A549 (cell line): ENCODE results near the gene GSTO1. TPM values are rescaled to one million over a fixed set of nuclear protein-coding genes. Genes with fewer than 3 reads are reported as not detected.

Experiments
- ATAC-seq, 2 experiments: fragments of 200-7000 bp in 1 of 2; fragments of >200 bp in 1 of 2; cut with Nextera tagmentation in 1 of 2; cut with Tn5 transposase in 1 of 2; 3 replicates each; pipeline versions ENCODE4 v1.8.0 to v1.9.1; 2018 to 2020; ENCODE audit warnings: mild to moderate bottlenecking in 1 of 2, moderate library complexity in 1 of 2
- CTCF ChIA-PET: fragments of 300-600 bp; sonication (Branson Sonifier 250); formaldehyde crosslinking; extraction: SDS; loops from one replicate; lab custom pipeline; 2021; ENCODE audit warnings: antibody characterized with exemption, inconsistent platforms; lab: Yijun Ruan, JAX
- POLR2A ChIA-PET: fragments of 350-600 bp; formaldehyde crosslinking; extraction: SDS; loops from one replicate; lab custom pipeline; 2021; ENCODE audit warnings: antibody characterized with exemption, inconsistent platforms; lab: Yijun Ruan, JAX
- DNase-seq, 2 experiments: peaks; one replicate each; pipeline versions ENCODE4 v3.0.0 to v3.0.0-alpha.2; 2011 to 2016; ENCODE audit warnings: low read depth in 1 of 2, low spot score in 1 of 2
- FAIRE-seq: peaks from 2 replicates; lab custom pipeline; 2011; peaks lifted over from hg19 to GRCh38; lab: Jason Lieb, UNC
- H3K27ac ChIP-seq, 2 experiments: fragments of >200 bp; sonication (Bioruptor Twin); formaldehyde crosslinking; 3 replicates each; pipeline ENCODE4 v1.5.1; 2016 to 2017
- H3K4me1 ChIP-seq: fragments of >200 bp; sonication (Bioruptor Twin); formaldehyde crosslinking; 3 replicates; pipeline ENCODE4 v1.6.1; 2016
- H3K4me2 ChIP-seq: fragments of >200 bp; sonication (Bioruptor Twin); formaldehyde crosslinking; 3 replicates; pipeline ENCODE4 v1.6.1; 2016
- H3K4me3 ChIP-seq: fragments of >200 bp; sonication (Bioruptor Twin); formaldehyde crosslinking; 3 replicates; pipeline ENCODE4 v1.5.1; 2016
- H3K9me3 ChIP-seq: fragments of >200 bp; sonication (Bioruptor Twin); formaldehyde crosslinking; 3 replicates; pipeline ENCODE4 v1.6.1; 2016
- CEBPB ChIP-seq, 2 experiments: fragments of >200 bp in 1 of 2; sonication (Bioruptor Twin) in 1 of 2; formaldehyde crosslinking in 1 of 2; IDR thresholded peaks; 2 replicates each; pipeline ENCODE4 v1.6.1; 2012 to 2016
- CHD4 ChIP-seq: fragments of 200-600 bp; sonication (generic); IDR thresholded peaks from 2 replicates; pipeline ENCODE4 v1.6.1; 2016; ENCODE audit warnings: antibody characterized with exemption, mild to moderate bottlenecking, borderline replicate concordance
- EHMT2 ChIP-seq: fragments of 200-600 bp; sonication (generic); IDR thresholded peaks from 2 replicates; pipeline ENCODE4 v1.6.1; 2016; ENCODE audit warnings: antibody characterized with exemption, low read depth, mild to moderate bottlenecking, moderate library complexity
- FOSL2 ChIP-seq, 2 experiments: fragments of 450-650 bp in 1 of 2; fragments of >200 bp in 1 of 2; sonication (Bioruptor Twin) in 1 of 2; formaldehyde crosslinking; IDR thresholded peaks; 2 replicates each; pipeline versions ENCODE4 v1.5.0 to v1.6.1; 2016 to 2020; ENCODE audit warnings: mild to moderate bottlenecking in 1 of 2, moderate library complexity in 1 of 2
- FOXS1 ChIP-seq: fragments of 250-450 bp; sonication (Bioruptor Pico); IDR thresholded peaks from 2 replicates; pipeline ENCODE4 v1.5.0; 2020; ENCODE audit warnings: mild to moderate bottlenecking, moderate library complexity
- GATA3 ChIP-seq: IDR thresholded peaks from 2 replicates; pipeline ENCODE4 v1.6.1; 2012; ENCODE audit warnings: borderline replicate concordance
- HOXA7 ChIP-seq: fragments of 250-450 bp; sonication (Bioruptor Pico); IDR thresholded peaks from 2 replicates; pipeline ENCODE4 v1.5.0; 2020; ENCODE audit warnings: mild to moderate bottlenecking, moderate library complexity
- HOXB13 ChIP-seq: fragments of 250-450 bp; sonication (Bioruptor Pico); IDR thresholded peaks from 2 replicates; pipeline ENCODE4 v1.5.0; 2020; ENCODE audit warnings: low read depth, mild to moderate bottlenecking, moderate library complexity
- MAFK ChIP-seq: fragments of 450-650 bp; IDR thresholded peaks from 2 replicates; pipeline ENCODE4 v1.6.1; 2014; ENCODE audit not compliant: partially characterized antibody
- NR3C1 ChIP-seq: fragments of >200 bp; sonication (Bioruptor Twin); formaldehyde crosslinking; IDR thresholded peaks from 3 replicates; pipeline ENCODE4 v1.6.1; 2017
- RAD21 ChIP-seq, 2 experiments: fragments of >200 bp in 1 of 2; sonication (Bioruptor Twin) in 1 of 2; formaldehyde crosslinking in 1 of 2; IDR thresholded peaks in 1 of 2; conservative IDR thresholded peaks in 1 of 2; 2 replicates in 1 of 2; 3 replicates in 1 of 2; pipeline ENCODE4 v1.6.1; 2012 to 2018; ENCODE audit warnings: inconsistent platforms in 1 of 2
- SREBF2 ChIP-seq: fragments of 450-650 bp; IDR thresholded peaks from 2 replicates; pipeline ENCODE4 v1.6.1; 2014; ENCODE audit warnings: mild to moderate bottlenecking, moderate library complexity
- TP53 ChIP-seq: fragments of 250-450 bp; sonication (Bioruptor Pico); IDR thresholded peaks from 2 replicates; pipeline ENCODE4 v1.5.0; 2021; ENCODE audit warnings: mild to moderate bottlenecking, moderate library complexity
- ZFP36 ChIP-seq: fragments of 450-650 bp; IDR thresholded peaks from 2 replicates; pipeline ENCODE4 v1.6.1; 2014; ENCODE audit warnings: borderline replicate concordance; ENCODE audit not compliant: partially characterized antibody
- ZSCAN20 ChIP-seq: fragments of 250-450 bp; sonication (Bioruptor Pico); IDR thresholded peaks from 2 replicates; pipeline ENCODE4 v1.8.0; 2022; ENCODE audit warnings: mild to moderate bottlenecking, moderate library complexity
- WGBS: methylation state at CpG from one replicate; pipeline ENCODE4 v1.1.6; 2017; ENCODE audit errors: missing lambda C conversion rate; 5-methylcytosine and 5-hydroxymethylcytosine counted together
- polyA plus RNA-seq, 4 experiments: library from polyadenylated mRNA; depleted of rRNA in 3 of 4; stranded (reverse); fragments of >200 nt; fragmentation: RNase III in 1 of 4; extraction: RNeasy Plus Mini Kit Qiagen cat#74134 plus additional on column Dnase treatment in 1 of 4; gene quantifications; 2 replicates in 3 of 4; 3 replicates in 1 of 4; pipeline ENCODE4 v1.2.3, GENCODE V29; 2011 to 2017
- TF ChIP-seq, protein P1 (sequence below): fragments of 250-450 bp; sonication (Bioruptor Pico); IDR thresholded peaks from 2 replicates; pipeline ENCODE4 v1.5.0; 2020; ENCODE audit warnings: low read depth, mild to moderate bottlenecking, moderate library complexity
- TF ChIP-seq, protein P2 (sequence below): IDR thresholded peaks from 2 replicates; pipeline ENCODE4 v1.6.1; 2012; ENCODE audit warnings: low read depth, borderline replicate concordance
- TF ChIP-seq, protein P3 (sequence below): fragments of 450-650 bp; IDR thresholded peaks from 2 replicates; pipeline ENCODE4 v1.6.1; 2014; ENCODE audit warnings: antibody characterized with exemption
- TF ChIP-seq, protein P4 (sequence below): fragments of 150-350 bp; IDR thresholded peaks from 2 replicates; pipeline ENCODE4 v1.6.1; 2014; ENCODE audit warnings: low read depth, mild to moderate bottlenecking, low read length
- TF ChIP-seq, protein P5 (sequence below): fragments of 200-600 bp; sonication (generic); IDR thresholded peaks from 2 replicates; pipeline ENCODE4 v1.6.1; 2016; ENCODE audit warnings: antibody characterized with exemption, mild to moderate bottlenecking, moderate library complexity

GSTO1 gene
- polyA plus RNA-seq, 2 of the 4 experiments (the other 2 are of a cell fraction) = 163 to 204 TPM

DNA sequence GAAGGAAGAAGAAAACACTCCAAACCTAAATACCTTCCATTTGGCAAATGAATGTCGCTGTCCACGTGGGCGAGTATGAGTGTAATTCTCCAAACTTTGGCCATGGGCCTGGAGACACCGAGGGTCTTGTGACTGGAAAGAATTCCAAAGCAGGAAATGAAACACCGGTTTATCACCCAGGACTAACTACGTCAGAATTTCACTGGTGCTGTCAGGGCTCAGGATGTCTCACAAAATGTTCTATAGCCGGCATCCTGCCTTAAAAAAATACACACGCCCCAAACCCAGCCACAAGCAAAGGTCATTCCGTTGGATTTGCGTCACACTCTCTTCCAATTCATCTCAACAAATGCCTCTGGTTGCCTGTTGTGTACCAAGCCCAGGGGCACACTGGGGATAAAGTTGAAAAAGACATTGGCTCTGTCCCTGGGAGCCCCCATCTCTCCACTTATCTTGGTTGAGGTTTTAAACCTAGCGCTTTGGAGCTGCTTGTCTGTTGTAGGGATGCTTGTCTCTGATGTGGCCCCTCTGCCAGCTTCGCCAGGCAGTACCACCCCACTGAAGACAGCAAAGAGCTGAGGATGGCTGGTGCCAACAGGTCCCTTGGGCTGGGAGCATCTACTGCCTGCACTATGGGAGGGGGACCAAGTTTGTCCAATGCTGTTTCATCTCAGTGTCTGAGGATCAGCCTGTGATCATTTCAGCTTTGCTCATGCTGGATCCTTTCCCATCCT is 45.5 kb downstream of the GSTO1 start (continued):
- no peak for TF ChIP-seq HOXA7
- TF ChIP-seq, protein P1, sequence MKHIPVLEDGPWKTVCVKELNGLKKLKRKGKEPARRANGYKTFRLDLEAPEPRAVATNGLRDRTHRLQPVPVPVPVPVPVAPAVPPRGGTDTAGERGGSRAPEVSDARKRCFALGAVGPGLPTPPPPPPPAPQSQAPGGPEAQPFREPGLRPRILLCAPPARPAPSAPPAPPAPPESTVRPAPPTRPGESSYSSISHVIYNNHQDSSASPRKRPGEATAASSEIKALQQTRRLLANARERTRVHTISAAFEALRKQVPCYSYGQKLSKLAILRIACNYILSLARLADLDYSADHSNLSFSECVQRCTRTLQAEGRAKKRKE (CRISPR knock-in tag) = no peak
- no peak for TF ChIP-seq NR3C1
- TF ChIP-seq, protein P2, sequence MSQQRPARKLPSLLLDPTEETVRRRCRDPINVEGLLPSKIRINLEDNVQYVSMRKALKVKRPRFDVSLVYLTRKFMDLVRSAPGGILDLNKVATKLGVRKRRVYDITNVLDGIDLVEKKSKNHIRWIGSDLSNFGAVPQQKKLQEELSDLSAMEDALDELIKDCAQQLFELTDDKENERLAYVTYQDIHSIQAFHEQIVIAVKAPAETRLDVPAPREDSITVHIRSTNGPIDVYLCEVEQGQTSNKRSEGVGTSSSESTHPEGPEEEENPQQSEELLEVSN = no peak
- TF ChIP-seq, protein P3, sequence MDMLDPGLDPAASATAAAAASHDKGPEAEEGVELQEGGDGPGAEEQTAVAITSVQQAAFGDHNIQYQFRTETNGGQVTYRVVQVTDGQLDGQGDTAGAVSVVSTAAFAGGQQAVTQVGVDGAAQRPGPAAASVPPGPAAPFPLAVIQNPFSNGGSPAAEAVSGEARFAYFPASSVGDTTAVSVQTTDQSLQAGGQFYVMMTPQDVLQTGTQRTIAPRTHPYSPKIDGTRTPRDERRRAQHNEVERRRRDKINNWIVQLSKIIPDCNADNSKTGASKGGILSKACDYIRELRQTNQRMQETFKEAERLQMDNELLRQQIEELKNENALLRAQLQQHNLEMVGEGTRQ = no peak
- no peak for TF ChIP-seq CHD4
- no peak for TF ChIP-seq ZFP36
- TF ChIP-seq GATA3 = no peak
- TF ChIP-seq FOSL2 (IDR thresholded peaks at IDR 0.05) = no peak
- no peak for TF ChIP-seq FOSL2 (CRISPR knock-in tag; IDR thresholded peaks at IDR 0.05)
- TF ChIP-seq EHMT2 = no peak
- TF ChIP-seq, protein P4, sequence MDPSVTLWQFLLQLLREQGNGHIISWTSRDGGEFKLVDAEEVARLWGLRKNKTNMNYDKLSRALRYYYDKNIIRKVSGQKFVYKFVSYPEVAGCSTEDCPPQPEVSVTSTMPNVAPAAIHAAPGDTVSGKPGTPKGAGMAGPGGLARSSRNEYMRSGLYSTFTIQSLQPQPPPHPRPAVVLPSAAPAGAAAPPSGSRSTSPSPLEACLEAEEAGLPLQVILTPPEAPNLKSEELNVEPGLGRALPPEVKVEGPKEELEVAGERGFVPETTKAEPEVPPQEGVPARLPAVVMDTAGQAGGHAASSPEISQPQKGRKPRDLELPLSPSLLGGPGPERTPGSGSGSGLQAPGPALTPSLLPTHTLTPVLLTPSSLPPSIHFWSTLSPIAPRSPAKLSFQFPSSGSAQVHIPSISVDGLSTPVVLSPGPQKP = no peak
- no peak for TF ChIP-seq ZSCAN20 (CRISPR knock-in tag)

DNA sequence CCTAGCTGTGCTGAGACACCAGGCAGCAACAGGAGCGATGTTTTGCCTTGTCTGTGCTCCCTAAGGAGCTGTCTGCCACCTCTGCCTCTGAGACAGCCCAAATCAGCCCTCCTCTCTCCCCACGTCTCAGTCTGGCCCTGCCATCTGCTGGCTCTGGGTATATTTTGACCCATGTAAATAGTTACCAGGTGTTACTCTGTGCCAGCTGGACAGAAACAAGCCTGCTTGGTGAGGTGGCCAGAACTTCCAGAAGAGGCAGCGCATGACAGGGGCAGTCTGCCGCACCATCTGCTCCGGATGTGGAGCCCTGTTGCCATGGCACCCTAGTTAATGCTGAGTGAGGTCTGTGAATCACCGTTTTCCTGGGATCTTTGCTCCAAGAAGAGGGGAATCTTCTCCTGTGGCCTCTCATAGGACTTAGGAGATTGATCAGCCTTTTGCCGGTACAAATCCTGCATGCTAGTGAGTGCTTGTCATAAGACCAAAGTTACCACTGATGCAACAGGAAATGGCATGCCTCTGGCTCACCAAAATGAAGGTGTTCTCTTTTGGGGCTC is 46.1 kb downstream of the GSTO1 start:
- no peak overlapping the region for H3K4me3 ChIP-seq
- POLR2A ChIA-PET = no interaction called here
- TF ChIP-seq, protein P1 (CRISPR knock-in tag) = no peak
- TF ChIP-seq TP53 (no peak), CEBPB (IDR thresholded peaks at IDR 0.05) (no peak), HOXB13 (CRISPR knock-in tag) (no peak), SREBF2 (no peak), RAD21 (conservative IDR thresholded peaks at IDR 0.05 in 1 of 2, IDR thresholded peaks at IDR 0.05 in 1 of 2) (peak in 1 of 2 experiments; percentile 18; a peak in 1 of 5 replicates), MAFK (peak; percentile 20), FOXS1 (no peak)
- TF ChIP-seq, protein P5, sequence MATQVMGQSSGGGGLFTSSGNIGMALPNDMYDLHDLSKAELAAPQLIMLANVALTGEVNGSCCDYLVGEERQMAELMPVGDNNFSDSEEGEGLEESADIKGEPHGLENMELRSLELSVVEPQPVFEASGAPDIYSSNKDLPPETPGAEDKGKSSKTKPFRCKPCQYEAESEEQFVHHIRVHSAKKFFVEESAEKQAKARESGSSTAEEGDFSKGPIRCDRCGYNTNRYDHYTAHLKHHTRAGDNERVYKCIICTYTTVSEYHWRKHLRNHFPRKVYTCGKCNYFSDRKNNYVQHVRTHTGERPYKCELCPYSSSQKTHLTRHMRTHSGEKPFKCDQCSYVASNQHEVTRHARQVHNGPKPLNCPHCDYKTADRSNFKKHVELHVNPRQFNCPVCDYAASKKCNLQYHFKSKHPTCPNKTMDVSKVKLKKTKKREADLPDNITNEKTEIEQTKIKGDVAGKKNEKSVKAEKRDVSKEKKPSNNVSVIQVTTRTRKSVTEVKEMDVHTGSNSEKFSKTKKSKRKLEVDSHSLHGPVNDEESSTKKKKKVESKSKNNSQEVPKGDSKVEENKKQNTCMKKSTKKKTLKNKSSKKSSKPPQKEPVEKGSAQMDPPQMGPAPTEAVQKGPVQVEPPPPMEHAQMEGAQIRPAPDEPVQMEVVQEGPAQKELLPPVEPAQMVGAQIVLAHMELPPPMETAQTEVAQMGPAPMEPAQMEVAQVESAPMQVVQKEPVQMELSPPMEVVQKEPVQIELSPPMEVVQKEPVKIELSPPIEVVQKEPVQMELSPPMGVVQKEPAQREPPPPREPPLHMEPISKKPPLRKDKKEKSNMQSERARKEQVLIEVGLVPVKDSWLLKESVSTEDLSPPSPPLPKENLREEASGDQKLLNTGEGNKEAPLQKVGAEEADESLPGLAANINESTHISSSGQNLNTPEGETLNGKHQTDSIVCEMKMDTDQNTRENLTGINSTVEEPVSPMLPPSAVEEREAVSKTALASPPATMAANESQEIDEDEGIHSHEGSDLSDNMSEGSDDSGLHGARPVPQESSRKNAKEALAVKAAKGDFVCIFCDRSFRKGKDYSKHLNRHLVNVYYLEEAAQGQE = no peak
- TF ChIP-seq, all 56 proteins: peak for 2
- peaks cover 10% of the 10 kb centered on the region; the same call in 1 of the 3 replicates for H3K4me1 ChIP-seq
- DNase-seq (peak; percentile 27 to 59), ATAC-seq (peak; percentile 63), FAIRE-seq (no peak)
- H3K27ac ChIP-seq = peak overlapping the region in 1 of 2 experiments; percentile 45; a peak in 2 of 6 replicates
- CTCF ChIA-PET = interaction anchor here (2.1 to 3.9 kb wide), 6 partner anchors 9 to 53 kb away, joined by 6 to 36 read pairs (median 16); partner anchors contain the start of genes CFAP58 and ITPRIP
- WGBS = 36% methylated on average over 7 of the region's 7 CpGs
- H3K9me3 ChIP-seq = no peaks in the 10 kb centered on the region
- peak overlapping the region; percentile 15; the same call in 2 of the 3 replicates for H3K4me2 ChIP-seq
